Liver (tissue), 9 donors: Measurements from ENCODE around the gene CLBA1. TPM values are rescaled to one million over a fixed set of nuclear protein-coding genes. Genes with fewer than 3 reads are reported as not detected.

Source experiments
- DNase-seq: peaks from one replicate; pipeline ENCODE4 v3.0.0-alpha.2; 2017; ENCODE audit warnings: low spot score
- H3K27ac ChIP-seq, 2 donors: one replicate each; pipeline ENCODE4 v1.7.0; 2013; ENCODE audit warnings: inconsistent platforms in 2 of 2, low read length in 2 of 2, control low read depth in 1 of 2, low read depth in 1 of 2, mild to moderate bottlenecking in 1 of 2
- H3K27me3 ChIP-seq, 4 donors: one replicate each; pipeline versions ENCODE4 v1.6.1 to v1.7.0; 2013; ENCODE audit warnings: low read length in 3 of 4, inconsistent platforms in 1 of 4, mild to moderate bottlenecking in 1 of 4, moderate library complexity in 1 of 4; ENCODE audit not compliant: control insufficient read depth in 4 of 4, insufficient read depth in 4 of 4
- H3K36me3 ChIP-seq, 4 donors: one replicate each; pipeline versions ENCODE4 v1.6.1 to v1.7.0; 2013; ENCODE audit warnings: low read length in 3 of 4, mild to moderate bottlenecking in 3 of 4, low read depth in 1 of 4, moderate library complexity in 1 of 4; ENCODE audit not compliant: control insufficient read depth in 4 of 4, insufficient read depth in 3 of 4
- H3K4me1 ChIP-seq, 4 donors: one replicate each; pipeline versions ENCODE4 v1.6.1 to v1.7.0; 2013; ENCODE audit warnings: low read length in 3 of 4, mild to moderate bottlenecking in 3 of 4, moderate library complexity in 1 of 4; ENCODE audit not compliant: control insufficient read depth in 4 of 4, insufficient read depth in 4 of 4
- H3K4me3 ChIP-seq, 3 donors: one replicate each; pipeline versions ENCODE4 v1.6.1 to v1.7.0; 2013; ENCODE audit warnings: low read length in 3 of 3, control low read depth in 1 of 3, low read depth in 1 of 3, mild to moderate bottlenecking in 1 of 3
- H3K9ac ChIP-seq, 2 donors: one replicate each; pipeline ENCODE4 v1.7.0; 2013; ENCODE audit warnings: low read length in 2 of 2, mild to moderate bottlenecking in 2 of 2, moderate library complexity in 2 of 2, control low read depth in 1 of 2, low read depth in 1 of 2
- H3K9me3 ChIP-seq, 4 donors: one replicate each; pipeline versions ENCODE4 v1.6.1 to v1.7.0; 2013; ENCODE audit warnings: low read length in 3 of 4; ENCODE audit not compliant: control insufficient read depth in 4 of 4
- ATF3 ChIP-seq: IDR thresholded peaks from 2 replicates; pipeline ENCODE4 v1.6.1; 2016; ENCODE audit warnings: antibody characterized with exemption
- EGR1 ChIP-seq, 2 donors: IDR thresholded peaks; 2 replicates each; pipeline ENCODE4 v1.6.1; 2016 to 2018; ENCODE audit warnings: antibody characterized with exemption in 2 of 2, low read depth in 2 of 2
- FOXA1 ChIP-seq: IDR thresholded peaks from 2 replicates; pipeline ENCODE4 v1.6.1; 2016; ENCODE audit warnings: antibody characterized with exemption
- GABPA ChIP-seq, 2 donors: IDR thresholded peaks in 1 of 2; conservative IDR thresholded peaks in 1 of 2; 2 replicates each; pipeline ENCODE4 v1.6.1; 2016; ENCODE audit warnings: antibody characterized with exemption in 2 of 2, mild to moderate bottlenecking in 1 of 2, moderate library complexity in 1 of 2
- HNF4A ChIP-seq, 2 donors: conservative IDR thresholded peaks; 2 replicates each; pipeline ENCODE4 v1.6.1; 2016; ENCODE audit warnings: antibody characterized with exemption in 2 of 2, mild to moderate bottlenecking in 2 of 2
- HNF4G ChIP-seq: IDR thresholded peaks from 2 replicates; pipeline ENCODE4 v1.6.1; 2016; ENCODE audit warnings: antibody characterized with exemption
- NR2F2 ChIP-seq: IDR thresholded peaks from 2 replicates; pipeline ENCODE4 v1.6.1; 2016; ENCODE audit warnings: antibody characterized with exemption
- RAD21 ChIP-seq, 2 donors: IDR thresholded peaks; 2 replicates each; pipeline ENCODE4 v1.6.1; 2016; ENCODE audit warnings: antibody characterized with exemption in 2 of 2, mild to moderate bottlenecking in 2 of 2
- RXRA ChIP-seq, 2 donors: IDR thresholded peaks; 2 replicates each; pipeline ENCODE4 v1.6.1; 2017 to 2018; ENCODE audit warnings: antibody characterized with exemption in 2 of 2, mild to moderate bottlenecking in 1 of 2
- SP1 ChIP-seq: IDR thresholded peaks from 2 replicates; pipeline ENCODE4 v1.6.1; 2018; ENCODE audit warnings: antibody characterized with exemption, mild to moderate bottlenecking
- TAF1 ChIP-seq: conservative IDR thresholded peaks from 2 replicates; pipeline ENCODE4 v1.6.1; 2016; ENCODE audit warnings: antibody characterized with exemption, mild to moderate bottlenecking
- YY1 ChIP-seq: IDR thresholded peaks from 2 replicates; pipeline ENCODE4 v1.6.1; 2016; ENCODE audit warnings: antibody characterized with exemption, mild to moderate bottlenecking
- WGBS: extraction: QIAGEN DNeasy Blood & Tissue Kit; methylation state at CpG from one replicate; pipeline ENCODE4 v1.1.7; 2013; 5-methylcytosine and 5-hydroxymethylcytosine counted together
- polyA plus RNA-seq, 2 donors: library from polyadenylated mRNA; stranded (reverse) in 1 of 2; unstranded in 1 of 2; fragments of 200-250 nt in 1 of 2; fragments of >200 nt in 1 of 2; fragmentation: Nextera tagmentation in 1 of 2; extraction: Ambion mirVana in 1 of 2; gene quantifications; one replicate each; pipeline versions ENCODE4 v1.2.1 to v1.2.3, GENCODE V29; 2013 to 2015
- total RNA-seq, 2 donors: library from RNA; depleted of rRNA; stranded (reverse); fragments of >200 nt; gene quantifications; one replicate each; pipeline ENCODE4 v1.2.3, GENCODE V29; 2014
- TF ChIP-seq, protein P1 (sequence below): IDR thresholded peaks from 2 replicates; pipeline ENCODE4 v1.6.1; 2016; ENCODE audit warnings: antibody characterized with exemption
- TF ChIP-seq, protein P2 (sequence below): fragments of 150-350 bp; IDR thresholded peaks from 2 replicates; pipeline ENCODE4 v1.5.1; 2017; ENCODE audit warnings: improper control_type of control experiment, low read depth, low read length; ENCODE audit not compliant: missing input control
- TF ChIP-seq, protein P3 (sequence below): IDR thresholded peaks from 2 replicates; pipeline ENCODE4 v1.6.1; 2016; ENCODE audit warnings: antibody characterized with exemption, mild to moderate bottlenecking
- donor health status: healthy.
- donor health status: healthy.
- donor health status: healthy.
- donor health status: healthy.
- donor health status: healthy.

Gene CLBA1
- total and polyA plus RNA-seq, 4 donors, result 0.98 to 3.9 (median 2.3) TPM

DNA sequence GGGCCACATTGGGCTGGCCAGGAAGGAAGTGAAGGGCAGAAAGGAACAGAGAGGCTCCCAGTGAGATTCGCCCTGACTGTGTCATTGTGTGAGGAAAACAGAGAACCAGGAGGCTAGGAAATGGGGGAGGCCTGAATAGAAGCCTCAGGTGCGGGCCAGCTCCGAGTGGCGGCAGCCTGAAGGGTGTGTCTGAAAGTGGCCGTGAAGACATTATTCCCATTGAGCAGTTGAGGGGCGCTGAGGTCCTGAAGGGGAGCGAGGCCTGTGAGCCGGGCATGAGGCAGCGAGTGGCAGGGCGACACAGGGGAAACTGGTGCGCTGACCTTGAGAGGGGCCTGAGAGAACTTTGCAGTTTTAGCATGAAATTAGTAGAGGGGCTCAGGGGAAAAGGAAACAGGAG is 6.9 kb downstream of the CLBA1 start (continued):
- TF ChIP-seq, protein P1, sequence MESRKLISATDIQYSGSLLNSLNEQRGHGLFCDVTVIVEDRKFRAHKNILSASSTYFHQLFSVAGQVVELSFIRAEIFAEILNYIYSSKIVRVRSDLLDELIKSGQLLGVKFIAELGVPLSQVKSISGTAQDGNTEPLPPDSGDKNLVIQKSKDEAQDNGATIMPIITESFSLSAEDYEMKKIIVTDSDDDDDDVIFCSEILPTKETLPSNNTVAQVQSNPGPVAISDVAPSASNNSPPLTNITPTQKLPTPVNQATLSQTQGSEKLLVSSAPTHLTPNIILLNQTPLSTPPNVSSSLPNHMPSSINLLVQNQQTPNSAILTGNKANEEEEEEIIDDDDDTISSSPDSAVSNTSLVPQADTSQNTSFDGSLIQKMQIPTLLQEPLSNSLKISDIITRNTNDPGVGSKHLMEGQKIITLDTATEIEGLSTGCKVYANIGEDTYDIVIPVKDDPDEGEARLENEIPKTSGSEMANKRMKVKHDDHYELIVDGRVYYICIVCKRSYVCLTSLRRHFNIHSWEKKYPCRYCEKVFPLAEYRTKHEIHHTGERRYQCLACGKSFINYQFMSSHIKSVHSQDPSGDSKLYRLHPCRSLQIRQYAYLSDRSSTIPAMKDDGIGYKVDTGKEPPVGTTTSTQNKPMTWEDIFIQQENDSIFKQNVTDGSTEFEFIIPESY, result no peak
- no peak for TF ChIP-seq HNF4G
- TF ChIP-seq, protein P2, sequence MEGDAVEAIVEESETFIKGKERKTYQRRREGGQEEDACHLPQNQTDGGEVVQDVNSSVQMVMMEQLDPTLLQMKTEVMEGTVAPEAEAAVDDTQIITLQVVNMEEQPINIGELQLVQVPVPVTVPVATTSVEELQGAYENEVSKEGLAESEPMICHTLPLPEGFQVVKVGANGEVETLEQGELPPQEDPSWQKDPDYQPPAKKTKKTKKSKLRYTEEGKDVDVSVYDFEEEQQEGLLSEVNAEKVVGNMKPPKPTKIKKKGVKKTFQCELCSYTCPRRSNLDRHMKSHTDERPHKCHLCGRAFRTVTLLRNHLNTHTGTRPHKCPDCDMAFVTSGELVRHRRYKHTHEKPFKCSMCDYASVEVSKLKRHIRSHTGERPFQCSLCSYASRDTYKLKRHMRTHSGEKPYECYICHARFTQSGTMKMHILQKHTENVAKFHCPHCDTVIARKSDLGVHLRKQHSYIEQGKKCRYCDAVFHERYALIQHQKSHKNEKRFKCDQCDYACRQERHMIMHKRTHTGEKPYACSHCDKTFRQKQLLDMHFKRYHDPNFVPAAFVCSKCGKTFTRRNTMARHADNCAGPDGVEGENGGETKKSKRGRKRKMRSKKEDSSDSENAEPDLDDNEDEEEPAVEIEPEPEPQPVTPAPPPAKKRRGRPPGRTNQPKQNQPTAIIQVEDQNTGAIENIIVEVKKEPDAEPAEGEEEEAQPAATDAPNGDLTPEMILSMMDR, result no peak

DNA sequence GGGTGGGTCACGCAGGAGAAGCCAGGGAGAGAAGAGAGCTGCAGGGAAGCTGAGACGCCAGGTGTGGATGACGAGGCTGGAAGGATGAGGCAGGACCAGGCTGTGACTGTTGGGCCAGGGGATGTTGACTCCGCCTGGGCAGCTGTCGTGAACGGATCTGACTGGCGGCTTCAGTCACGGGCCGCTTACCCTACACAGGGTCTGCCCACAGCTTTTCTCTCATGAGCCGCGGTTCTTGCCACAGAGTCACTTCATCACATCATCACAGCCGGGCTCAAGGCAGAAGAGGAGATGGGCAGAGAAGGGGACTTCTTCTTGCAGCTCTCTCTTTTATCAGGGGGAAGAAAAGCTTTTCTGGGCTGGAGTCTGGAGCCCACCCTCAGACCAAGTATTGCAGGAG is 7.7 kb downstream of the CLBA1 start:
- no peak overlapping the region for H3K27ac ChIP-seq
- no peak overlapping the region for H3K4me3 ChIP-seq
- WGBS, result 97% methylated on average over 12 of the region's 12 CpGs
- no peaks in the 10 kb centered on the region for H3K4me1 ChIP-seq
- TF ChIP-seq ATF3 (no peak), FOXA1 (no peak), NR2F2 (no peak), YY1 (no peak), TAF1 (no peak), GABPA (IDR thresholded peaks at IDR 0.05 in 1 of 2, conservative IDR thresholded peaks at IDR 0.05 in 1 of 2) (no peak), EGR1 (IDR thresholded peaks at IDR 0.05; ENCODE audit: low read depth in 2 of 2) (no peak), HNF4A (conservative IDR thresholded peaks at IDR 0.05) (no peak), SP1 (no peak), RXRA (IDR thresholded peaks at IDR 0.05) (no peak), RAD21 (IDR thresholded peaks at IDR 0.05) (no peak)
- TF ChIP-seq, protein P3, sequence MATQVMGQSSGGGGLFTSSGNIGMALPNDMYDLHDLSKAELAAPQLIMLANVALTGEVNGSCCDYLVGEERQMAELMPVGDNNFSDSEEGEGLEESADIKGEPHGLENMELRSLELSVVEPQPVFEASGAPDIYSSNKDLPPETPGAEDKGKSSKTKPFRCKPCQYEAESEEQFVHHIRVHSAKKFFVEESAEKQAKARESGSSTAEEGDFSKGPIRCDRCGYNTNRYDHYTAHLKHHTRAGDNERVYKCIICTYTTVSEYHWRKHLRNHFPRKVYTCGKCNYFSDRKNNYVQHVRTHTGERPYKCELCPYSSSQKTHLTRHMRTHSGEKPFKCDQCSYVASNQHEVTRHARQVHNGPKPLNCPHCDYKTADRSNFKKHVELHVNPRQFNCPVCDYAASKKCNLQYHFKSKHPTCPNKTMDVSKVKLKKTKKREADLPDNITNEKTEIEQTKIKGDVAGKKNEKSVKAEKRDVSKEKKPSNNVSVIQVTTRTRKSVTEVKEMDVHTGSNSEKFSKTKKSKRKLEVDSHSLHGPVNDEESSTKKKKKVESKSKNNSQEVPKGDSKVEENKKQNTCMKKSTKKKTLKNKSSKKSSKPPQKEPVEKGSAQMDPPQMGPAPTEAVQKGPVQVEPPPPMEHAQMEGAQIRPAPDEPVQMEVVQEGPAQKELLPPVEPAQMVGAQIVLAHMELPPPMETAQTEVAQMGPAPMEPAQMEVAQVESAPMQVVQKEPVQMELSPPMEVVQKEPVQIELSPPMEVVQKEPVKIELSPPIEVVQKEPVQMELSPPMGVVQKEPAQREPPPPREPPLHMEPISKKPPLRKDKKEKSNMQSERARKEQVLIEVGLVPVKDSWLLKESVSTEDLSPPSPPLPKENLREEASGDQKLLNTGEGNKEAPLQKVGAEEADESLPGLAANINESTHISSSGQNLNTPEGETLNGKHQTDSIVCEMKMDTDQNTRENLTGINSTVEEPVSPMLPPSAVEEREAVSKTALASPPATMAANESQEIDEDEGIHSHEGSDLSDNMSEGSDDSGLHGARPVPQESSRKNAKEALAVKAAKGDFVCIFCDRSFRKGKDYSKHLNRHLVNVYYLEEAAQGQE, result no peak
- TF ChIP-seq, protein P1, result no peak
- H3K27me3 ChIP-seq, result no peaks in the 10 kb centered on the region
- no peaks in the 10 kb centered on the region for H3K9me3 ChIP-seq
- no peak overlapping the region for H3K9ac ChIP-seq
- peaks cover 0 to 14% (median 3%) of the 10 kb centered on the region in 4 donors for H3K36me3 ChIP-seq
- DNase-seq, result no peak
